Panc1 (cell line): ENCODE results near the gene MAPT. TPM values are rescaled to one million over a fixed set of nuclear protein-coding genes. Genes with fewer than 3 reads are reported as not detected.

Experiments
- ATAC-seq: fragments of 200-7000 bp; cut with Tn5 transposase; 2 replicates; pipeline ENCODE4 v1.9.1; 2020; ENCODE audit warnings: mild to moderate bottlenecking, moderate library complexity
- BruUV-seq: library from RNA; stranded (reverse); fragments of 400-500 nt; replicated peaks from 2 replicates; lab custom pipeline; 2021; lab: Mats Ljungman, UMichigan
- CTCF ChIA-PET: fragments of 300-600 bp; sonication (Branson Sonifier 250); formaldehyde crosslinking; loops from one replicate; lab custom pipeline; 2022; ENCODE audit warnings: antibody characterized with exemption; lab: Charles Lee
- POLR2A ChIA-PET: fragments of 300-600 bp; sonication (Branson Sonifier 250); formaldehyde crosslinking; loops from one replicate; lab custom pipeline; 2022; ENCODE audit warnings: antibody characterized with exemption; lab: Charles Lee
- DNase-seq: peaks from one replicate; pipeline ENCODE4 v3.0.0-alpha.2; 2010; ENCODE audit warnings: low read depth, low spot score
- H3K27ac ChIP-seq: 2 replicates; pipeline ENCODE4 v1.5.1; 2011; ENCODE audit warnings: mild to moderate bottlenecking, low read length, inconsistent platforms
- H3K27me3 ChIP-seq: fragments of 200-500 bp; sonication (Bioruptor generic); 2 replicates; pipeline ENCODE4 v1.6.0; 2014; ENCODE audit warnings: low read length, inconsistent platforms; ENCODE audit not compliant: control insufficient read depth, insufficient read depth
- H3K36me3 ChIP-seq: fragments of 200-500 bp; sonication (Bioruptor generic); 2 replicates; pipeline ENCODE4 v1.5.1; 2014; ENCODE audit warnings: inconsistent platforms, mild to moderate bottlenecking, low read length, moderate library complexity; ENCODE audit not compliant: control insufficient read depth, insufficient read depth
- H3K4me1 ChIP-seq: 2 replicates; pipeline ENCODE4 v1.5.1; 2011; ENCODE audit warnings: inconsistent platforms, mild to moderate bottlenecking, low read length, moderate library complexity; ENCODE audit not compliant: control insufficient read depth, insufficient read depth
- H3K4me3 ChIP-seq, 2 experiments: 2 replicates each; pipeline ENCODE4 v1.5.1; 2011 to 2012; ENCODE audit warnings: low read depth in 2 of 2, low read length in 2 of 2, mild to moderate bottlenecking in 2 of 2, inconsistent platforms in 1 of 2, moderate library complexity in 1 of 2
- H3K9me3 ChIP-seq: fragments of 200-500 bp; sonication (Bioruptor generic); 2 replicates; pipeline ENCODE4 v1.5.1; 2014; ENCODE audit warnings: low read depth, mild to moderate bottlenecking, inconsistent platforms, low read length, moderate library complexity; ENCODE audit not compliant: control insufficient read depth, insufficient read depth
- CTCF ChIP-seq: fragments of 450-650 bp; IDR thresholded peaks from 2 replicates; pipeline ENCODE4 v1.5.1; 2017; ENCODE audit warnings: mild to moderate bottlenecking
- POLR2AphosphoS5 ChIP-seq: IDR thresholded peaks from 2 replicates; pipeline ENCODE4 v1.6.1; 2012; ENCODE audit warnings: mild to moderate bottlenecking, low read depth, low read length, moderate library complexity
- REST ChIP-seq, 2 experiments: IDR thresholded peaks; 2 replicates each; pipeline ENCODE4 v1.6.1; 2011 to 2012; ENCODE audit warnings: low read depth in 2 of 2, control low read depth in 1 of 2, low read length in 1 of 2, mild to moderate bottlenecking in 1 of 2, moderate library complexity in 1 of 2; ENCODE audit not compliant: insufficient read depth in 1 of 2
- SIN3A ChIP-seq: IDR thresholded peaks from 2 replicates; pipeline ENCODE4 v1.6.1; 2012; ENCODE audit warnings: low read depth, mild to moderate bottlenecking, low read length, moderate library complexity, borderline replicate concordance; ENCODE audit not compliant: insufficient read depth
- TCF7L2 ChIP-seq: IDR thresholded peaks from 2 replicates; pipeline ENCODE4 v1.6.1; 2011; ENCODE audit warnings: mild to moderate bottlenecking, low read depth, low read length, inconsistent platforms
- in situ Hi-C: cut with HindIII; loops from 2 replicates; pipeline ENCODE4 v1.10.0; 2016; ENCODE audit warnings: low sequenced_read_pairs, low pct_unique_long_range_greater_than_20kb
- intact Hi-C: fragments of 100-400 bp; cut with micrococcal nuclease; formaldehyde crosslinking; loops from one replicate; pipeline ENCODE4 v1.10.0; 2022; ENCODE audit not compliant: unreplicated experiment
- total RNA-seq: library from RNA; stranded (reverse); gene quantifications from one replicate; pipeline ENCODE4 v1.2.1, GENCODE V29; 2021; ENCODE audit not compliant: unreplicated experiment

MAPT gene
- total RNA-seq, 1 experiment from 2014 or later: 0.59 TPM

- no peak overlapping the region for H3K4me3 ChIP-seq
- ATAC-seq: no peak
- no TSS peak for BruUV-seq
- no peak for DNase-seq
- H3K4me1 ChIP-seq: no peaks in the 10 kb centered on the region
- ChIA-PET POLR2A (no interaction called here), CTCF (no interaction called here)
- peaks cover 8% of the 10 kb centered on the region for H3K36me3 ChIP-seq
- intact Hi-C loops: no loop called here
- in situ Hi-C loops: no loop called here
- TF ChIP-seq SIN3A: no peak
- no peak for TF ChIP-seq CTCF
- no peak for TF ChIP-seq POLR2AphosphoS5
- TF ChIP-seq REST (IDR thresholded peaks at IDR 0.05; ENCODE audit: insufficient read depth in 1 of 2, low read depth in 2 of 2, low read length in 1 of 2): no peak
- TF ChIP-seq TCF7L2: no peak
- no peaks in the 10 kb centered on the region for H3K27me3 ChIP-seq
- H3K9me3 ChIP-seq: no peaks in the 10 kb centered on the region
- H3K27ac ChIP-seq: no peak overlapping the region
Measured at GRCh38 chr17:46030752-46031151, 136.4 kb downstream of the MAPT start.

- no peak for DNase-seq
- TF ChIP-seq CTCF (no peak), POLR2AphosphoS5 (no peak), TCF7L2 (no peak), SIN3A (no peak), REST (IDR thresholded peaks at IDR 0.05; ENCODE audit: insufficient read depth in 1 of 2, low read depth in 2 of 2, low read length in 1 of 2) (no peak)
- no peaks in the 10 kb centered on the region for H3K4me1 ChIP-seq
- CTCF ChIA-PET: no interaction called here
- H3K27ac ChIP-seq: no peak overlapping the region
- H3K9me3 ChIP-seq: no peaks in the 10 kb centered on the region
- in situ Hi-C loops (no loop called here), intact Hi-C loops (no loop called here)
- POLR2A ChIA-PET: no interaction called here
- no TSS peak for BruUV-seq
- H3K36me3 ChIP-seq: peaks cover 11% of the 10 kb centered on the region
- no peaks in the 10 kb centered on the region for H3K27me3 ChIP-seq
- H3K4me3 ChIP-seq: no peak overlapping the region
- ATAC-seq: no peak
Measured at GRCh38 chr17:46031440-46031839, 137.1 kb downstream of the MAPT start.
